ENCODE measurements around the gene ATXN7L1.

DNA sequence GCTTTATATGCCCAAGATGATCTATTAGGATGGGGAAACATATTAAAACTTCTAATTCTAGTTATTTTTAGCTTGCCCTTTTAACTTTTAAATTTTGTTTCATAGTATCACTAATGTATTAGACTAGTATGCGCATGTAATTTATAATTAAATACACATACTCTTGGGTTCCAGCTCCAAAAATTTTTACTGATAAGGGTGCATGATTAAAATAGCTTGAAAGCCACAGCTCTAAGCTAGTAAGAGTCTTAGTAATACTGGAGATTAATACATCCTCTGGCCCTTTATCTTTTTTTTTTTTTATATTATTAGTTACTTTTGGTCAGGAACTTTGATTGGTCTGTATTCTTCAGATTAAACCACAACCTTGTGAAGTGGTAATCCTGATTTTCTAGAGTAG is 53.6 kb downstream of the ATXN7L1 start:
- TF ChIP-seq, protein P1, sequence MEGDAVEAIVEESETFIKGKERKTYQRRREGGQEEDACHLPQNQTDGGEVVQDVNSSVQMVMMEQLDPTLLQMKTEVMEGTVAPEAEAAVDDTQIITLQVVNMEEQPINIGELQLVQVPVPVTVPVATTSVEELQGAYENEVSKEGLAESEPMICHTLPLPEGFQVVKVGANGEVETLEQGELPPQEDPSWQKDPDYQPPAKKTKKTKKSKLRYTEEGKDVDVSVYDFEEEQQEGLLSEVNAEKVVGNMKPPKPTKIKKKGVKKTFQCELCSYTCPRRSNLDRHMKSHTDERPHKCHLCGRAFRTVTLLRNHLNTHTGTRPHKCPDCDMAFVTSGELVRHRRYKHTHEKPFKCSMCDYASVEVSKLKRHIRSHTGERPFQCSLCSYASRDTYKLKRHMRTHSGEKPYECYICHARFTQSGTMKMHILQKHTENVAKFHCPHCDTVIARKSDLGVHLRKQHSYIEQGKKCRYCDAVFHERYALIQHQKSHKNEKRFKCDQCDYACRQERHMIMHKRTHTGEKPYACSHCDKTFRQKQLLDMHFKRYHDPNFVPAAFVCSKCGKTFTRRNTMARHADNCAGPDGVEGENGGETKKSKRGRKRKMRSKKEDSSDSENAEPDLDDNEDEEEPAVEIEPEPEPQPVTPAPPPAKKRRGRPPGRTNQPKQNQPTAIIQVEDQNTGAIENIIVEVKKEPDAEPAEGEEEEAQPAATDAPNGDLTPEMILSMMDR (IDR thresholded peaks at IDR 0.05): no peak
- no peak for TF ChIP-seq POLR2A (IDR thresholded peaks at IDR 0.05; ENCODE audit: low read depth)
- no peak for TF ChIP-seq POLR2AphosphoS5 (IDR thresholded peaks at IDR 0.05)
- no peak for TF ChIP-seq EP300 (IDR thresholded peaks at IDR 0.05)

Measured in esophagus muscularis mucosa (tissue), 4 donors.